ENCODE measurements around the gene SNHG17. TPM values are rescaled to one million over a fixed set of nuclear protein-coding genes. Genes with fewer than 3 reads are reported as not detected.

Gene SNHG17
- total and polyA plus RNA-seq, 3 donors from 2014 or later: 16.3 to 26.9 (median 17.8) TPM

- 96% methylated on average over 13 of the region's 13 CpGs for WGBS, 2 donors
- TF ChIP-seq, protein P1, sequence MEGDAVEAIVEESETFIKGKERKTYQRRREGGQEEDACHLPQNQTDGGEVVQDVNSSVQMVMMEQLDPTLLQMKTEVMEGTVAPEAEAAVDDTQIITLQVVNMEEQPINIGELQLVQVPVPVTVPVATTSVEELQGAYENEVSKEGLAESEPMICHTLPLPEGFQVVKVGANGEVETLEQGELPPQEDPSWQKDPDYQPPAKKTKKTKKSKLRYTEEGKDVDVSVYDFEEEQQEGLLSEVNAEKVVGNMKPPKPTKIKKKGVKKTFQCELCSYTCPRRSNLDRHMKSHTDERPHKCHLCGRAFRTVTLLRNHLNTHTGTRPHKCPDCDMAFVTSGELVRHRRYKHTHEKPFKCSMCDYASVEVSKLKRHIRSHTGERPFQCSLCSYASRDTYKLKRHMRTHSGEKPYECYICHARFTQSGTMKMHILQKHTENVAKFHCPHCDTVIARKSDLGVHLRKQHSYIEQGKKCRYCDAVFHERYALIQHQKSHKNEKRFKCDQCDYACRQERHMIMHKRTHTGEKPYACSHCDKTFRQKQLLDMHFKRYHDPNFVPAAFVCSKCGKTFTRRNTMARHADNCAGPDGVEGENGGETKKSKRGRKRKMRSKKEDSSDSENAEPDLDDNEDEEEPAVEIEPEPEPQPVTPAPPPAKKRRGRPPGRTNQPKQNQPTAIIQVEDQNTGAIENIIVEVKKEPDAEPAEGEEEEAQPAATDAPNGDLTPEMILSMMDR (IDR thresholded peaks at IDR 0.05): no peak
- no peak for TF ChIP-seq POLR2A (IDR thresholded peaks at IDR 0.05)
- no peaks in the 10 kb centered on the region for H3K36me3 ChIP-seq (ENCODE audit: low read depth, missing control alignments)
- no peak for DNase-seq
- no peak overlapping the region for H3K4me3 ChIP-seq
- no peaks in the 10 kb centered on the region for H3K27me3 ChIP-seq
- H3K27ac ChIP-seq: no peak overlapping the region
- no peaks in the 10 kb centered on the region for H3K9me3 ChIP-seq
- no peaks in the 10 kb centered on the region for H3K4me1 ChIP-seq
- intact Hi-C loops (cut with DNase I; ENCODE audit: low total_unique reads): no loop called here
Observed at GRCh38 chr20:38454556-38455473, 19.7 kb upstream of the SNHG17 start.

DNA sequence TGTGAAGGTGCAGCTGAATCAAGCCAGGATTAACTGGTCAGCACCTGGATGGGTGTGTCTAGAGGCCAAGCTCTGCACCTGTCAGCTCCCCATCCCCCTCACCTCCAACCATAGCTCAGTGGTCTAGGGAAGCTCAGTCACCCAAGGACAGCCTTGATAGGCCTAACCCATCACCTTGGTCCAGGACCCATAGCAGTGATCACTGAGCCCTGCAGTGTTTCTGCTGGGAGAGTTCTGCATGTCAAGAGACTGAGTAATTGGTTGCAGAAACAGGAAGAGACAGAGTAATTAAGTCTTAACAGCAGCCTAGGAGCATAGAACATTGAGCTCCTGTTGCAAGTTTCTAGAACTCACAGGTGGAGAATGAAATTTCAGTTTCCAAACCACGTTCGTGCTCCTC lies 18.8 kb upstream of the SNHG17 start:
- intact Hi-C loops (cut with DNase I; ENCODE audit: low total_unique reads): no loop called here
- no peak overlapping the region for H3K27ac ChIP-seq
- no peaks in the 10 kb centered on the region for H3K36me3 ChIP-seq (ENCODE audit: low read depth, missing control alignments)
- no peak for TF ChIP-seq POLR2A (IDR thresholded peaks at IDR 0.05)
- TF ChIP-seq, protein P1 (IDR thresholded peaks at IDR 0.05): no peak
- DNase-seq: no peak
- no peaks in the 10 kb centered on the region for H3K9me3 ChIP-seq
- H3K27me3 ChIP-seq: no peaks in the 10 kb centered on the region
- no peak overlapping the region for H3K4me3 ChIP-seq
- H3K4me1 ChIP-seq: no peaks in the 10 kb centered on the region
- 87 to 100% methylated on average over 2 of the region's 2 CpGs for WGBS, 2 donors

GRCh38 chr20:38452880-38453624 lies 17.9 kb upstream of the SNHG17 start:
- no peaks in the 10 kb centered on the region for H3K27me3 ChIP-seq
- H3K36me3 ChIP-seq (ENCODE audit: low read depth, missing control alignments): no peaks in the 10 kb centered on the region
- H3K27ac ChIP-seq: no peak overlapping the region
- no peak overlapping the region for H3K4me3 ChIP-seq
- DNase-seq: no peak
- H3K4me1 ChIP-seq: no peaks in the 10 kb centered on the region
- intact Hi-C loops (cut with DNase I; ENCODE audit: low total_unique reads): no loop called here
- TF ChIP-seq POLR2A (IDR thresholded peaks at IDR 0.05): no peak
- TF ChIP-seq, protein P1 (IDR thresholded peaks at IDR 0.05): no peak
- no peaks in the 10 kb centered on the region for H3K9me3 ChIP-seq
- 82 to 88% methylated on average over 12 to 19 of the region's 19 CpGs for WGBS, 2 donors

GRCh38 chr20:38450412-38450975 lies 15.4 kb upstream of the SNHG17 start:
- peaks cover 9% of the 10 kb centered on the region for H3K4me1 ChIP-seq
- H3K36me3 ChIP-seq (ENCODE audit: low read depth, missing control alignments): no peaks in the 10 kb centered on the region
- H3K9me3 ChIP-seq: no peaks in the 10 kb centered on the region
- 86 to 96% methylated on average over 7 of the region's 7 CpGs for WGBS, 2 donors
- no peak for TF ChIP-seq POLR2A (IDR thresholded peaks at IDR 0.05)
- TF ChIP-seq, protein P1 (IDR thresholded peaks at IDR 0.05): no peak
- intact Hi-C loops (cut with DNase I; ENCODE audit: low total_unique reads): no loop called here
- DNase-seq: no peak
- no peak overlapping the region for H3K27ac ChIP-seq
- H3K4me3 ChIP-seq: no peak overlapping the region
- no peaks in the 10 kb centered on the region for H3K27me3 ChIP-seq
